Myocyte (in vitro differentiated cells): ENCODE data around the gene PTPRJ. TPM values are rescaled to one million over a fixed set of nuclear protein-coding genes. Genes with fewer than 3 reads are reported as not detected.
A peak's percentile ranks its signal among the peaks of the same experiment; 100 is the strongest.

Experiments
- DNase-seq: peaks from one replicate; pipeline ENCODE4 v3.0.0-alpha.2; 2012; ENCODE audit warnings: low read depth
- microRNA counts: library from miRNA; unstranded; fragments of <30 nt; microRNA quantifications from one replicate; lab custom pipeline; 2016
- microRNA-seq: library from miRNA; unstranded; fragments of <30 nt; microRNA quantifications from one replicate; pipeline ENCODE4, GENCODE V29; 2016
- total RNA-seq: library from RNA; depleted of rRNA; stranded (reverse); fragments of >200 nt; gene quantifications from 2 replicates; pipeline ENCODE4 v1.2.3, GENCODE V29; 2014

PTPRJ gene
- total RNA-seq, 1 donor from 2014 or later = 1.3 TPM

DNA sequence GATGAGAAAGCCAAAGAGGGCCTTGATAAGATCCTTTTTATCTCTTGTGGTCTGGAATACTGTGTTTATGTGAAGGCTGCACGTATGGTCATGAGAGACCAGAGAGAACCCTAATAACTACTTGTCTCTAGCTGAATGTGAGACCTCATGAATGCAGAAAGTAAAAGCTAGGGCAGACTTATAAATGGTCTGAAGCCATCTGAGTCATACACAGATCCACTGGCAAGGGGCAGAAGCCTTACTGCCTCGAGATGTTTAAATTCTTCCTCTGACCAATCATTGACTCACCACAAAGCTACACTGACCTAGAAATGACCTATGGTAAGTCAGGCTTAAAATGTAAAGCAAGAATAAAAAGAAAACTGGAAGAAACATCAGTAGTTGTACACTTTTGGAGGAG lies 213.5 kb downstream of the PTPRJ start:
- no peak for DNase-seq

GRCh38 chr11:48207881-48208280 lies 227.5 kb downstream of the PTPRJ start:
- DNase-seq = no peak

DNA sequence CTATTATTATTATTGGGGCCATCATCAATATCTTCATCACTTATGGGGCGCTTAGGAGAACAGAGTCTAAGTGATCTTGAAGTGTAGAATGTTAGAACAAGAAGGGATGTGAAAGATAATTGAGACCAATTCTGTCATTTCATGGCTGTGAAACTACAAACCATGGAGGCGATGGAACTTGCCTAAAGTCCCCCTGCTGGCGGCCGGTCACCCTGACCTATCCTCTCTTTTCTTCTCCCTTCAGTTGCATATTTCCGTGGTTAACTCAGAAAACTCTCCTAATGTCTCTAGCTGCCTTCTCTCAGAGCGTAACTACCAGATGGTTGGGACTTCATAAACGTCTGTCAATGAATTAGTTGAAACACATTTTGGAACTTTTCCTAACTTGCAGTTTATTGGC lies 229.7 kb downstream of the PTPRJ start:
- DNase-seq = peak; percentile 2

DNA sequence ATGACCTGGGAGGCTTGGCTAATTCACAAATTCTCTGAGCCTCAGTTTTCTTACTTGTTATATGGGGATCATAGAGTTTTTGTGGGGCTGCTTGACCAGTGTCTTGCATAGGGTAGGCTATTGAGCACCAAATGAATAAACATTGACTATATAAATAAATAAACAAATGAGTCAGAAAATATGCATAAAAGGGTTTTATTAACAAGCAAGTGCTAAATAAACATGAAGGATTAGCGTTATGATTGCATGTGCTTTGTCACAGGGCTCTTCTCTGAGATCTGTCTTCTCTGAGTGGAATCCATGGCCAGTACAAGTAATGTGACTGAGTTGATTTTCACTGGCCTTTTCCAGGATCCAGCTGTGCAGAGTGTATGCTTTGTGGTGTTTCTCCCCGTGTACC lies 236.2 kb downstream of the PTPRJ start, which contains the start of gene OR4B1:
OR4B1 (plus strand) TSS at position 301 of the 400 bp plus-strand sequence; CDS start at position 301, 0 bp downstream.
- DNase-seq = no peak

MicroRNA genes within 50 kb of the gene (microRNA counts, 767-probe panel; counts per million panel counts)
- not detected for microRNA hsa-miR-3161 (lab: Ali Mortazavi, UCI)

Small RNA genes within 50 kb of the gene (microRNA-seq; reads per million reads assigned to microRNA genes)
- gene MIR3161 = not detected

Other genes starting within 250 kb of the PTPRJ start
- gene FNBP4, start 213.2 kb upstream of the PTPRJ start, total RNA-seq = 47.2 and 76.6 TPM in 2 replicates
- 17.1 and 17.8 TPM in 2 replicates for gene NUP160, start 132.2 kb upstream of the PTPRJ start, total RNA-seq
- gene OR4B1, start 236.3 kb downstream of the PTPRJ start, total RNA-seq = not detected in 2 replicates